GM23338 (cell line): ENCODE data around the gene BIN1. TPM values are rescaled to one million over a fixed set of nuclear protein-coding genes. Genes with fewer than 3 reads are reported as not detected.

ENCODE experiments used
- ATAC-seq: fragments of 200-7000 bp; cut with Tn5 transposase; 3 replicates; pipeline ENCODE4 v1.9.1; 2020
- DNase-seq: peaks from one replicate; pipeline ENCODE4 v3.0.0-alpha.2; 2015; ENCODE audit warnings: low spot score
- H2AFZ ChIP-seq: fragments of 200-600 bp; sonication (generic); 2 replicates; pipeline ENCODE4 v1.8.0; 2016; ENCODE audit warnings: antibody characterized with exemption, mild to moderate bottlenecking, moderate library complexity
- H3F3A ChIP-seq: fragments of 200-600 bp; sonication (generic); replicated peaks from 2 replicates; pipeline ENCODE4 v1.8.0; 2017; ENCODE audit warnings: antibody characterized with exemption, mixed run types, low read depth
- H3K27ac ChIP-seq: fragments of 200-600 bp; sonication (generic); 2 replicates; pipeline ENCODE4 v1.6.1; 2016; ENCODE audit warnings: low read depth
- H3K27me3 ChIP-seq: fragments of 200-600 bp; sonication (generic); 2 replicates; pipeline ENCODE4 v1.8.0; 2016; ENCODE audit warnings: mild to moderate bottlenecking, mixed run types, moderate library complexity; ENCODE audit not compliant: insufficient read depth
- H3K36me3 ChIP-seq: fragments of 200-600 bp; sonication (generic); 2 replicates; pipeline ENCODE4 v1.8.0; 2016; ENCODE audit warnings: mild to moderate bottlenecking; ENCODE audit not compliant: insufficient read depth
- H3K4me1 ChIP-seq: fragments of 200-600 bp; sonication (generic); 2 replicates; pipeline ENCODE4 v1.8.0; 2016; ENCODE audit warnings: mild to moderate bottlenecking, moderate library complexity; ENCODE audit not compliant: insufficient read depth
- H3K4me2 ChIP-seq: fragments of 200-600 bp; sonication (generic); 2 replicates; pipeline ENCODE4 v1.7.1; 2017; ENCODE audit warnings: mixed run types
- H3K4me3 ChIP-seq: fragments of 200-600 bp; sonication (generic); 2 replicates; pipeline ENCODE4 v1.6.1; 2016; ENCODE audit warnings: mixed run types
- H3K79me2 ChIP-seq: fragments of 200-600 bp; sonication (generic); replicated peaks from 2 replicates; pipeline ENCODE4 v1.8.0; 2017; ENCODE audit warnings: mild to moderate bottlenecking; ENCODE audit not compliant: insufficient read depth
- H3K9me2 ChIP-seq: fragments of 200-600 bp; sonication (generic); 2 replicates; pipeline ENCODE4 v1.8.0; 2017; ENCODE audit not compliant: insufficient read depth
- H4K20me1 ChIP-seq: fragments of 200-600 bp; sonication (generic); replicated peaks from 2 replicates; pipeline ENCODE4 v1.8.0; 2017; ENCODE audit warnings: mild to moderate bottlenecking; ENCODE audit not compliant: insufficient read depth
- H3K27ac Mint-ChIP-seq: 2 replicates; pipeline ENCODE4 v1.8.0; 2020; ENCODE audit warnings: inconsistent platforms, mild to moderate bottlenecking, moderate library complexity, mixed read lengths
- H3K27me3 Mint-ChIP-seq: 3 replicates; pipeline ENCODE4 v1.8.0; 2022; ENCODE audit warnings: low read depth, mild to moderate bottlenecking, moderate library complexity, mixed read lengths, inconsistent platforms; ENCODE audit not compliant: insufficient read depth, poor library complexity
- H3K36me3 Mint-ChIP-seq: 3 replicates; pipeline ENCODE4 v1.8.0; 2021; ENCODE audit warnings: low read depth, mild to moderate bottlenecking, inconsistent platforms, moderate library complexity, mixed read lengths
- H3K4me1 Mint-ChIP-seq: 3 replicates; pipeline ENCODE4 v1.8.0; 2020; ENCODE audit warnings: mild to moderate bottlenecking, inconsistent platforms, mixed read lengths
- H3K4me3 Mint-ChIP-seq: 3 replicates; pipeline ENCODE4 v1.8.0; 2021; ENCODE audit warnings: moderate library complexity, mild to moderate bottlenecking, inconsistent platforms, mixed read lengths
- H3K9me3 Mint-ChIP-seq: 3 replicates; pipeline ENCODE4 v1.8.0; 2020; ENCODE audit warnings: moderate library complexity, mild to moderate bottlenecking, inconsistent platforms, mixed read lengths
- CREB1 ChIP-seq: fragments of 250-450 bp; sonication (Bioruptor Pico); IDR thresholded peaks from 2 replicates; pipeline ENCODE4 v1.5.0; 2020; ENCODE audit warnings: low read depth, mild to moderate bottlenecking, moderate library complexity
- EZH2 ChIP-seq: fragments of 200-600 bp; sonication (generic); IDR thresholded peaks from one replicate; pipeline ENCODE4 v1.8.0; 2017; ENCODE audit warnings: antibody characterized with exemption, mild to moderate bottlenecking, low read depth; ENCODE audit not compliant: unreplicated experiment
- EZH2phosphoT487 ChIP-seq: fragments of 200-600 bp; sonication (generic); IDR thresholded peaks from one replicate; pipeline ENCODE4 v1.8.1; 2018; ENCODE audit warnings: antibody characterized with exemption; ENCODE audit not compliant: unreplicated experiment
- JUNB ChIP-seq: IDR thresholded peaks from one replicate; pipeline ENCODE4 v1.6.1; 2016; ENCODE audit warnings: antibody characterized with exemption; ENCODE audit not compliant: unreplicated experiment
- NANOG ChIP-seq: IDR thresholded peaks from 2 replicates; pipeline ENCODE4 v1.6.1; 2016; ENCODE audit warnings: antibody characterized with exemption, borderline replicate concordance
- STAT1 ChIP-seq: IDR thresholded peaks from one replicate; pipeline ENCODE4 v1.6.1; 2016; ENCODE audit warnings: antibody characterized with exemption; ENCODE audit not compliant: unreplicated experiment
- polyA plus RNA-seq: library from polyadenylated mRNA; unstranded; fragments of >200 nt; fragmentation: Nextera tagmentation; extraction: Ambion mirVana; gene quantifications from 2 replicates; pipeline ENCODE4 v1.2.1, GENCODE V29; 2016
- total RNA-seq: library from RNA; depleted of rRNA; stranded (reverse); fragments of >200 nt; shearing (Covaris generic); gene quantifications from 2 replicates; pipeline ENCODE4 v1.2.3, GENCODE V29; 2014
- TF ChIP-seq, protein P1 (sequence below): fragments of 250-450 bp; sonication (Bioruptor Pico); IDR thresholded peaks from 2 replicates; pipeline ENCODE4 v1.5.0; 2020; ENCODE audit warnings: mild to moderate bottlenecking, moderate library complexity
- TF ChIP-seq, protein P2 (sequence below): IDR thresholded peaks from 2 replicates; pipeline ENCODE4 v1.6.1; 2016; ENCODE audit warnings: antibody characterized with exemption

Gene BIN1
- total and polyA plus RNA-seq, 2 experiments from 2014 or later: 30.1 to 56.4 TPM

DNA sequence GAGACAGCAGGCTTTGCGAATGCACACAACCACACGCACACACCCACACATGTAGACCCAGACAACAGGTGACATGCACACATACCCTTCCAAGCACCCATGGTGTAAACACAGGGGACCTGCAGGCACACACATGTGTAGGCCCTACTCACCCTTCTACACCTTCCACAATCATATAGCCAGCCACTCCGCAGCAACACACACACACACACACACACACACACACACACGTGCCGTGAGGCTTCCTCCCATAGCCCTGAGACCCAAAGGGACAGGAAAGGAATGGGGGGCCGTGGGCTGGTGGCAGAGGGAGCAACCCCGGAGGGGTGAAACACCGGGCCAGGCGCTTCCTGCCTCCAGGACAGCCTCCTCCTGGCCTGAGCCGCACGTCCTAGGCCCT, 37.4 kb downstream of the BIN1 start:
- no peaks in the 10 kb centered on the region for H3K36me3 ChIP-seq
- ATAC-seq (no peak), DNase-seq (no peak)
- TF ChIP-seq, protein P1, sequence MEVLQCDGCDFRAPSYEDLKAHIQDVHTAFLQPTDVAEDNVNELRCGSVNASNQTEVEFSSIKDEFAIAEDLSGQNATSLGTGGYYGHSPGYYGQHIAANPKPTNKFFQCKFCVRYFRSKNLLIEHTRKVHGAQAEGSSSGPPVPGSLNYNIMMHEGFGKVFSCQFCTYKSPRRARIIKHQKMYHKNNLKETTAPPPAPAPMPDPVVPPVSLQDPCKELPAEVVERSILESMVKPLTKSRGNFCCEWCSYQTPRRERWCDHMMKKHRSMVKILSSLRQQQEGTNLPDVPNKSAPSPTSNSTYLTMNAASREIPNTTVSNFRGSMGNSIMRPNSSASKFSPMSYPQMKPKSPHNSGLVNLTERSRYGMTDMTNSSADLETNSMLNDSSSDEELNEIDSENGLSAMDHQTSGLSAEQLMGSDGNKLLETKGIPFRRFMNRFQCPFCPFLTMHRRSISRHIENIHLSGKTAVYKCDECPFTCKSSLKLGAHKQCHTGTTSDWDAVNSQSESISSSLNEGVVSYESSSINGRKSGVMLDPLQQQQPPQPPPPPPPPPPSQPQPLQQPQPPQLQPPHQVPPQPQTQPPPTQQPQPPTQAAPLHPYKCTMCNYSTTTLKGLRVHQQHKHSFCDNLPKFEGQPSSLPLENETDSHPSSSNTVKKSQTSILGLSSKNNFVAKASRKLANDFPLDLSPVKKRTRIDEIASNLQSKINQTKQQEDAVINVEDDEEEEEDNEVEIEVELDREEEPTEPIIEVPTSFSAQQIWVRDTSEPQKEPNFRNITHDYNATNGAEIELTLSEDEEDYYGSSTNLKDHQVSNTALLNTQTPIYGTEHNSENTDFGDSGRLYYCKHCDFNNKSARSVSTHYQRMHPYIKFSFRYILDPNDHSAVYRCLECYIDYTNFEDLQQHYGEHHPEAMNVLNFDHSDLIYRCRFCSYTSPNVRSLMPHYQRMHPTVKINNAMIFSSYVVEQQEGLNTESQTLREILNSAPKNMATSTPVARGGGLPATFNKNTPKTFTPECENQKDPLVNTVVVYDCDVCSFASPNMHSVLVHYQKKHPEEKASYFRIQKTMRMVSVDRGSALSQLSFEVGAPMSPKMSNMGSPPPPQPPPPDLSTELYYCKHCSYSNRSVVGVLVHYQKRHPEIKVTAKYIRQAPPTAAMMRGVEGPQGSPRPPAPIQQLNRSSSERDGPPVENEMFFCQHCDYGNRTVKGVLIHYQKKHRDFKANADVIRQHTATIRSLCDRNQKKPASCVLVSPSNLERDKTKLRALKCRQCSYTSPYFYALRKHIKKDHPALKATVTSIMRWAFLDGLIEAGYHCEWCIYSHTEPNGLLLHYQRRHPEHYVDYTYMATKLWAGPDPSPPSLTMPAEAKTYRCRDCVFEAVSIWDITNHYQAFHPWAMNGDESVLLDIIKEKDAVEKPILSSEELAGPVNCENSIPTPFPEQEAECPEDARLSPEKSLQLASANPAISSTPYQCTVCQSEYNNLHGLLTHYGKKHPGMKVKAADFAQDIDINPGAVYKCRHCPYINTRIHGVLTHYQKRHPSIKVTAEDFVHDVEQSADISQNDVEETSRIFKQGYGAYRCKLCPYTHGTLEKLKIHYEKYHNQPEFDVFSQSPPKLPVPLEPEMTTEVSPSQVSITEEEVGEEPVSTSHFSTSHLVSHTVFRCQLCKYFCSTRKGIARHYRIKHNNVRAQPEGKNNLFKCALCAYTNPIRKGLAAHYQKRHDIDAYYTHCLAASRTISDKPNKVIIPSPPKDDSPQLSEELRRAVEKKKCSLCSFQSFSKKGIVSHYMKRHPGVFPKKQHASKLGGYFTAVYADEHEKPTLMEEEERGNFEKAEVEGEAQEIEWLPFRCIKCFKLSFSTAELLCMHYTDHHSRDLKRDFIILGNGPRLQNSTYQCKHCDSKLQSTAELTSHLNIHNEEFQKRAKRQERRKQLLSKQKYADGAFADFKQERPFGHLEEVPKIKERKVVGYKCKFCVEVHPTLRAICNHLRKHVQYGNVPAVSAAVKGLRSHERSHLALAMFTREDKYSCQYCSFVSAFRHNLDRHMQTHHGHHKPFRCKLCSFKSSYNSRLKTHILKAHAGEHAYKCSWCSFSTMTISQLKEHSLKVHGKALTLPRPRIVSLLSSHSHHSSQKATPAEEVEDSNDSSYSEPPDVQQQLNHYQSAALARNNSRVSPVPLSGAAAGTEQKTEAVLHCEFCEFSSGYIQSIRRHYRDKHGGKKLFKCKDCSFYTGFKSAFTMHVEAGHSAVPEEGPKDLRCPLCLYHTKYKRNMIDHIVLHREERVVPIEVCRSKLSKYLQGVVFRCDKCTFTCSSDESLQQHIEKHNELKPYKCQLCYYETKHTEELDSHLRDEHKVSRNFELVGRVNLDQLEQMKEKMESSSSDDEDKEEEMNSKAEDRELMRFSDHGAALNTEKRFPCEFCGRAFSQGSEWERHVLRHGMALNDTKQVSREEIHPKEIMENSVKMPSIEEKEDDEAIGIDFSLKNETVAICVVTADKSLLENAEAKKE: no peak
- no peak for TF ChIP-seq EZH2
- TF ChIP-seq STAT1: no peak
- TF ChIP-seq, protein P2, sequence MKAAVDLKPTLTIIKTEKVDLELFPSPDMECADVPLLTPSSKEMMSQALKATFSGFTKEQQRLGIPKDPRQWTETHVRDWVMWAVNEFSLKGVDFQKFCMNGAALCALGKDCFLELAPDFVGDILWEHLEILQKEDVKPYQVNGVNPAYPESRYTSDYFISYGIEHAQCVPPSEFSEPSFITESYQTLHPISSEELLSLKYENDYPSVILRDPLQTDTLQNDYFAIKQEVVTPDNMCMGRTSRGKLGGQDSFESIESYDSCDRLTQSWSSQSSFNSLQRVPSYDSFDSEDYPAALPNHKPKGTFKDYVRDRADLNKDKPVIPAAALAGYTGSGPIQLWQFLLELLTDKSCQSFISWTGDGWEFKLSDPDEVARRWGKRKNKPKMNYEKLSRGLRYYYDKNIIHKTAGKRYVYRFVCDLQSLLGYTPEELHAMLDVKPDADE: no peak
- H3K27me3 Mint-ChIP-seq: peaks cover 15% of the 10 kb centered on the region
- H3K27me3 ChIP-seq: no peaks in the 10 kb centered on the region
- no peaks in the 10 kb centered on the region for H3K4me1 ChIP-seq
- H3K4me1 Mint-ChIP-seq: peaks cover 8% of the 10 kb centered on the region; the same call in 2 of the 3 replicates
- peaks cover 18% of the 10 kb centered on the region for H3K36me3 Mint-ChIP-seq
- H3K4me3 Mint-ChIP-seq: no peak overlapping the region
- no peaks in the 10 kb centered on the region for H4K20me1 ChIP-seq
- H3K4me2 ChIP-seq: no peak overlapping the region
- H3K27ac Mint-ChIP-seq: no peak overlapping the region
- H3K27ac ChIP-seq: no peak overlapping the region
- no peak overlapping the region for H3K4me3 ChIP-seq
- H3K9me2 ChIP-seq: no peaks in the 10 kb centered on the region
- no peaks in the 10 kb centered on the region for H3K79me2 ChIP-seq
- H3F3A ChIP-seq: no peaks in the 10 kb centered on the region
- H3K9me3 Mint-ChIP-seq: no peaks in the 10 kb centered on the region
- no peak overlapping the region for H2AFZ ChIP-seq

DNA sequence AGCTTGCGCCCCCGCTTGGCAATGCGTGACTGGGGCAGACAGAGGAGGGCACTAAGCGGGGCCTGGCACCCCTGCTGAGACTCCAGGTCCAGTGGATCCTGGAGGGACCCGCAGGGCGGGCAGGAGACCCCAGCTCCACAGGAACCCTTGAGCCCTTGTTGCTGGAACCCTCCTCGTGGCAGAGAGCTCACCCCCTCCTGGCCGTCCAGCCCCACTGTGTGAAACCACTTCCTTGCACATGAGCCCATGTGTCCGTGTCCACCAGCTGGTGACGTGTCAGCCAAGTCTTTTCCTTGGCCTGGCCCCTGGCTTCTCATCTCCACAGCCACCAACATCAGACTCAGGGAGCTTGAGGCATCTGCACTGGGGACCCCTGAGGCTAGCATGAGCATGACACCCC, 38.0 kb downstream of the BIN1 start:
- Histone ChIP-seq H3F3A (no peaks in the 10 kb centered on the region), H3K27ac (no peak overlapping the region), H3K27me3 (no peaks in the 10 kb centered on the region), H3K4me2 (no peak overlapping the region), H3K9me2 (no peaks in the 10 kb centered on the region), H3K79me2 (no peaks in the 10 kb centered on the region), H3K36me3 (no peaks in the 10 kb centered on the region), H3K4me3 (no peak overlapping the region), H3K4me1 (no peaks in the 10 kb centered on the region), H2AFZ (no peak overlapping the region), H4K20me1 (no peaks in the 10 kb centered on the region)
- DNase-seq (no peak), ATAC-seq (no peak)
- H3K9me3 Mint-ChIP-seq: no peaks in the 10 kb centered on the region
- peaks cover 14% of the 10 kb centered on the region for H3K27me3 Mint-ChIP-seq
- H3K4me1 Mint-ChIP-seq: peaks cover 8% of the 10 kb centered on the region; the same call in 2 of the 3 replicates
- H3K27ac Mint-ChIP-seq: no peak overlapping the region
- no peak overlapping the region for H3K4me3 Mint-ChIP-seq
- H3K36me3 Mint-ChIP-seq: peaks cover 18% of the 10 kb centered on the region
- TF ChIP-seq JUNB (no peak), EZH2phosphoT487 (no peak), EZH2 (no peak), NANOG (no peak), CREB1 (CRISPR knock-in tag) (no peak)
- TF ChIP-seq, protein P2: no peak
